ENCODE measurements around the gene ATG9B.
"Not testable (repeated sequence)": the region's sequence is repeated elsewhere in the genome, so short reads cannot be mapped to it uniquely, and the experiment has no call there.

ATG9B gene

DNA sequence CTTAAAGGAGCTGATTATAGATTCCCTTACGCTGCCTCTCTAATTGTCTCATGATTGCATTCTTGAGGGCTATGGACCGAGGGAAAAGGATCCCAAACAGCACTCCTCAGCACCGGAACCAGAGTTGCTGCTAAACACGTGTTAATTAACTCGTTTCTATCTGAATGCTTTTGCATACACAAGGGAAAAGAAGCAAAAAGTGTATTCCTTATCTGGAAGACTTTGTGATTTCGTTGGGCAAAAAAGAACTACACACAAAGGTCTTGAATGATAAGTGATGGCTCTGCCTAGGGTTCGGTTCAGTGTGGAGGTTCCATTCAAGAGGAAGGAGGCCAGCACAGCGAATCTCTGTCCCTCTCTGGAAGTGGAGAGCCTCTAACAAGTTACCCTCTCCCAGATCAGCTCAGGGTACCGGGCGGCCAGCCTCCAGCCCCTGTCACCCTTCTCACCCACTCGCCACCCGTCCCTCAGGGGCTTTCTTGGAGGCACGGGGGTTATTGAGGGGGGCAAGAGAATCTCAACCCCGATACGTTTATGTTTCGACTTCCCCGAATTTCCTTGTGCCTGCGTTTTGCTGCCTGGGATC, 34.6 kb upstream of the ATG9B start:
- DNase-seq = peak in 1 of 2 donors; percentile 36

DNA sequence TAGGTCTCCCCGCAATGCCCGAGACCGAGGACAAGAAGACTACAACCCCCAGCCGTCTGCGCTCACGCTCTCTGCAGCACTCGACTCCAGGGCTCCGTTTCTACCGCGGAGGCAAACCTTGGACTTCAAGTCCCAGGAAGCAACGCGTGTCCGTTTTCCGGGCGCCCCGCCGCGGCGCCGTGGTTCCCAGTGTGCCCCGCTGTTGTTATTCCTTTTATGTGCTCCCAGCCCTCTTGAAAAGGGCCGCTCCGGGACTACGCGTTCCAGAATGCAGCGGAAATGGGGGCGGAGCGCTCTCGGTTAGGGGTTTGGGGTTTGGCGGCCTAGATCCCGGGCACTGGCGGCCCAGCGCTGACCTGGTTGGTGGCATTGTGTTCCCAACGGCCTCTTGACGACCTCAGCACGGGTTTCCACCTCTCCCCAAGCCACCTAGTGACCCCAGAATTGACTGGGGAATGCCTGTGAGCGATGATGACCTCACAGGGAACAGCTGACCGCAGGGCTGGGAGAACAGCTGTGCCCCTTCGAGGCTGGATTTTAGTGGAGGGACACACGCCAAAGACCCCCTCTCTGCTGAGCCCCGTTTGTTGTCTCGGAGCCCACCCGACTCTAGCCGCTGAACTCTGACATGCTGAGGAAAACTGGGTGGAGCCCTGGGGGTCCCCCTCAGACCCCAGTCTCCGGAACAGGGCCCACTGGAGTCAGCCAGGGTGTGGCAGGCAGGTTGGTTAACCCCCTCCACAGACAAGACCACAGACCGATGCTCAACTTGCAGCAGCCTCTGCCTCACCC, 33.9 kb upstream of the ATG9B start:
- DNase-seq = peak; percentile 98 to 99

DNA sequence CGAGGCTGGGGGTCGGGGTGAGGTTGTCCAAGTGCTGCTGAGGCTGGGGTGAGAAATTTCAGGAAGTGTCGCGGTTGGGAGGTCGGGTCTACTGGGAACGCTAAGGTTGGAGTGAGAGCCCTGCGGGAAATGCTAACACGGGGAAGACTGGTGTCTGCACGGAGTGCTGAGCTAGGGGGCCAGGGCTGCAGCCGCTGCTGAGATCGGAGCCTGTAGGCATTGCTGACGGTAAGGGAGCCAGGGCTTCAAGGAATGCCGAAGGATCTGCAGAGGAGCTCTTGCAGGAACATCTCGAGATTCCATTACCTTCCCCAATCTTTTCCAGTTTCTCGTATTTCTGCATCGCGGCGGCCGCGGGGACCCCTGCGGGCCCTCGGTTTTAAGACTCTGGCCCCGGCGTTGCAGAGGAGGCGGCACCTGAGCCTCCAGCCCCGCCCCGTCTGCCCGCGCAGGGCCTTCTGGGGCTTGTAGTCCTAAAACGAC, 33.3 kb upstream of the ATG9B start, which contains the start of gene CDK5:
CDK5 (minus strand) TSS at position 392 of the 483 bp plus-strand sequence; CDS start at position 343, 49 bp downstream.
- DNase-seq = no peak

DNA sequence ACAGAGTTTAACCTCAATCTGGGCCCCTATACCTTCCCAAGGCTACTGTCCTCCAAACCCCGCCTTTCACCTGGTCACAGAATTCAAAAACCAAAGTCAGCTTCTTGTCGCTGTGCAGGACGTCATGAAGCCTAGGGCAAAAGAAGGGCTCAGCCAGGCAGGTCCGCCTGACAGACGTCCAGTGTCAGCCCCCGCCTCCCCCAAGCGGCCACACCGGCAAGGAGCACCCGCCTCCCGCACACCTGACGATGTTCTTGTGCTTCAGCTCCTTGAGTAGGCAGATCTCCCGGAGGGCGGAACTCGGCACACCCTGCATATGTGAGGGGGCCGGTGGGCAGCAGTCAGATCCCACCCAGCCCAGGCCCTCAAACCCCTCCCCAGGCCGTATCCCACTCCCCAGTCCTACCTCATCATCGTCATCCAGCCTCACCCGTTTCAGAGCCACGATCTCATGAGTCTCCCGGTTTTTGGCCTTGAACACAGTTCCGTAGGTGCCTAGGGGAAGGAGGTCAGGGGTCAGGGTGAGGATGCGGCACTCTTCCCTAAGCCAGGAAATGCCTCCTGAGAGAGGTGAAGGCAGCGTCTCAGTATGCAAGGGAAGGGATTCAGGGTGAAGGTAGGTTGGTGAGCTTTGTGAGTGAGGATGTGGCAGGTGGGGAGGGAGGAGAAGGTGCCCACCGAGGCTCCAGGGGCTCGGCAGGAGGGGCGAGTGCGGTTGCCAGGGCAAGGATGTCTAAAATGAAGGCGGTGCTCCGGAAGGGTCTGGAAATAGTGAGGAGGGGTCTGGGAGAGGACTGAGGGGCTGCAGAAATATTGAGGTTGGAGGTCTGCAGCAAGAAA, 32.6 kb upstream of the ATG9B start:
- DNase-seq = no peak

DNA sequence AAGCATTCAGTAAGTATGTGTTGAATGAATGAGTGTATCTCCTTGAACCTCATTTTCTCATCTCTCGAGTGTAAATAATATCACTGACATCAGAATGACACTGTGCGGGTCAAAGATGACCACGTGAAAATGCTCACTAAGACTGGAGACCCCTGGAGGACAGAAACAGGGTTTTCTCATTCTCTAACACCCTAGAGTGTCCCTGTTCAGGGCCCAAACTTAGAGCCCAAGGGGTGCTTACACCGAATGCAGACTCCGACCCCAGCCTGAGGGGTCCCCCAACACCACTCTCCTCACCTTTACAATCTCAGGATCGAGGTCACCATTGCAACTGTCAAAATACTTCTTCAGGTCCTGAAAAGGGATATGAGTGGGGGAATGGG, 32.0 kb upstream of the ATG9B start:
- DNase-seq = no peak

DNA sequence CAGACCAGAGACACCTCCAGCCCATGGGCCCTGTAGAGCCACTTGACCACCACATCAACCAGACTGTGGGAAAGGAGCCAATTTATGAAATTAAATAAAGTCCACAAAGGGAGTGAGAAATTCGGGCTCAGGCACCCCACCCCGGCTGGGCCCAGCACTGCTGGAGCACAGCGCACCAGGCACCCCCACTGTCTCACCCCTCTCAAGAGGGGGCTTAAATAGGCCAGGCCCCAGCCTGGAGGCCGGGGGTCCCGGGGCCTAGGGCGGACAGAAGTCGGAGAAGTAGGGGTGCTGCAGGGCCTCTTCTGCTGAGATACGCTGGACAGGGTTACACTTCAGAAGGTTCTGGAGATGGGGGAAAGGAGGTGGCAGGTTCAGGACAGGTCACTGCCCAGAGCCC, 29.5 kb upstream of the ATG9B start:
- DNase-seq = no peak

DNA sequence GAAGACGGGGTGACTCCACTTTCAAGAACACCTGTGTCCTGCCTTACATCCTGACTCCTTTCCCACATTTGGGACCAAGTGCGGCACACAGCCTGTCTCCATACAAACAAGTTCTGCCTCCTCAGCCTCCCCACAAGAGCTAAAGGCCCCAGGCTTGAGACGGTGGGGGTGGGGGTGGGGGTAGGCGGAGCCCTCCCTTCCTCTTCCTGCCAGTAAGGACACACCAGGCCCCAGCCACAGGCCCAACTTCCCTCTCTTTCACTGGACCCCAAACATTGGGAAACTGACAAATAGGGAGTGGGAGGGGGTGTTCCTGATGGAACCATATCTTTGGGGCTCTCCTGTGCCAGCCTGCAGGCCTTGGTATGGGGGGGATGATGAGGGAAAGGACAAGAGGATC, 28.8 kb upstream of the ATG9B start:
- DNase-seq = no peak

- DNase-seq = peak; percentile 38 to 63
Observed at GRCh38 chr7:151051108-151051507, 26.8 kb upstream of the ATG9B start.

DNA sequence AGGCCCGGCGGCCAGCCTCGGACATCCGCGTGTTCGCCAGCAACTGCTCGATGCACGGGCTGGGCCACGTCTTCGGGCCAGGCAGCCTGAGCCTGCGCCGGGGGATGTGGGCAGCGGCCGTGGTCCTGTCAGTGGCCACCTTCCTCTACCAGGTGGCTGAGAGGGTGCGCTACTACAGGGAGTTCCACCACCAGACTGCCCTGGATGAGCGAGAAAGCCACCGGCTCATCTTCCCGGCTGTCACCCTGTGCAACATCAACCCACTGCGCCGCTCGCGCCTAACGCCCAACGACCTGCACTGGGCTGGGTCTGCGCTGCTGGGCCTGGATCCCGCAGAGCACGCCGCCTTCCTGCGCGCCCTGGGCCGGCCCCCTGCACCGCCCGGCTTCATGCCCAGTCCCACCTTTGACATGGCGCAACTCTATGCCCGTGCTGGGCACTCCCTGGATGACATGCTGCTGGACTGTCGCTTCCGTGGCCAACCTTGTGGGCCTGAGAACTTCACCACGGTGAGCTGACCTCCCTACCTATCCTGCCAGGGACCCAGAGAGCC, 24.7 kb upstream of the ATG9B start:
- no peak for DNase-seq

- DNase-seq = no peak
Observed at GRCh38 chr7:151047976-151048815, 23.9 kb upstream of the ATG9B start, which contains the start of gene ASIC3. TSS of gene ASIC3 (plus strand) at chr7:151048531. CDS start at chr7:151048886, 355 bp downstream.

DNA sequence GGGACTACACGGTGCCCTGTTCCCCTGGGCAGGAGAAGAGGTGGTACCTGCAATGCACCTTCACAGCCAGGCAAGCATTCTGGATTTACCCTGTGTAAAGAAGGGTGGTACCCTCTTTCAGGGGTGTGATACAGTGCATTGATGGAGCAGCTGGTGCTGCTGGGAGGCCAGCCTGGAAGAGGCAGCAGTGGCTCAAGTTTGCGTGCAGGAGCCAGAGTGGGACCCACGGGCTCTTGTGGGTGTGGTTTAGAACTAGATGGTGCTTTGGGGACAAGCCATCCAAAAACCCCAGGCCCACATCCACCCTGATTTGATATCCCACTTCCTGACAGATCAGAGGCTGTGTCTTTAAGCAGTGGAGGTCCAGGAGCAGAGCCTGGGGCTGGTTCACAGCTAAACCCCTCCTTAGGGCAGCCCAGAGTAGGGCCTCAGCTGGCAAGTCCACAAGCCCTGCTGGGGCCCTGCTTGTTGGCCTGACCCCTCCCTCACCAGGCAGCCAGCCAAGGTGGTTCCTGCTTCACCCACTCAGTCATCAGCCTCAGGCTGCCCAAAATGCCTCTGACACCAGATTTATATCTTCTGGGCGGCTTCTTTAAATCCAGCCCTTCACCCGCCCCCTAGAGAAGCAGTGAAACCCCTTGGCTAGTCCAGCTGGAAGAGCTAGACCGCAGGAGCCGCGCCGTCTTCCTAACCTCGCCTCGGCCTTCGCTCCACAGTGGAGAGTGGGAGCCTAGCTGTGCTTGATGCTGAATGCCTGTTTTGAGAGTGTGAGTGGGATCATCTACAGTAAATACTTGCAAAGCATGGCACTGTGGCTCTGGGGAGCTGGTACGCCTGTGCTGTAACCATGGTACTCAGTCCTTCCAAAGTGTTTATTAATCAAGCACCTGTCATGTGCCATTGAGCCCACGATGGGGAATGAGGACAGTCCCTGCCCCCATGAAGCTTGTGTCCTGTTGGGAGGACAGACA, 22.6 kb upstream of the ATG9B start:
- no peak for DNase-seq

DNA sequence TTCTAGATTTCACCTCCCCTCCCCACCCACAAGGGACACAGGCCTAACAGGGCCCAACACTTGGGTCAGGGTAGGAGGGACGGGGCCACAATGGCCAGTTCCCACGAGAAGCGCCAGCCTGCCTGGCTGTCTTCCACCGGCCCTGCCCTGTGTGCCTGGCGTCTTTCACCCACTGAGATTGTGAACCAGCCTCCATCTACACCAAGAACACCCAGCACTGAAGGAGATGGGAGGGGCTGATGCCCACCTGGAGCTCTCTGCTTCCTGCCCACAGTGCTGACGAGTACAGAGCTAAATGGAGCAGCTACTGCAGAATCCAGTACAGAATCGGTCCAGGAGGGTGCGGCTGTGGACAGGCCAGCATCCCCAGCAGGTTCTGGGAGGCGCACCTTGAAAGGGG, 21.7 kb upstream of the ATG9B start:
- no peak for DNase-seq

DNA sequence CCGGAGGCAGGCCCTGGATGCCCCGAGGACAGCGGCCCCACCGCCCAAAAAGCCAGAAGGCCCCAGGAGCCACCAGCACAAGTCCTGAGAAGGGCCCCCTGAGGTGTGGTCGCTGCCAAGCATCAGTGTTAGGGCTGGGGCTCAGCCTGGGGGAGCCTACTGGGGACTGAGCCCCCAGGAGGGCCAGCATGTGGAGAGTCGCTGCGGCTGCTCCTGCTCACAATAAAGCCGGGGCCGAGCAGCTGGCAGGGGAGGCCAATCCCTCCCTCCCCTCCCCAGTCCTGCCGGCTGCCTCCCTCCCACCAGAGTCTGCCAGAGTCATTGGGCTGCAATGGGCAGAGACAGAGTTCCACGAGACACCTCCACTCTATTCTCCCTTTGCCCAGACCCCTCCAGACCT, 21.0 kb upstream of the ATG9B start:
- no peak for DNase-seq

GRCh38 chr7:151043959-151044358, 19.7 kb upstream of the ATG9B start:
- no peak for DNase-seq

DNA sequence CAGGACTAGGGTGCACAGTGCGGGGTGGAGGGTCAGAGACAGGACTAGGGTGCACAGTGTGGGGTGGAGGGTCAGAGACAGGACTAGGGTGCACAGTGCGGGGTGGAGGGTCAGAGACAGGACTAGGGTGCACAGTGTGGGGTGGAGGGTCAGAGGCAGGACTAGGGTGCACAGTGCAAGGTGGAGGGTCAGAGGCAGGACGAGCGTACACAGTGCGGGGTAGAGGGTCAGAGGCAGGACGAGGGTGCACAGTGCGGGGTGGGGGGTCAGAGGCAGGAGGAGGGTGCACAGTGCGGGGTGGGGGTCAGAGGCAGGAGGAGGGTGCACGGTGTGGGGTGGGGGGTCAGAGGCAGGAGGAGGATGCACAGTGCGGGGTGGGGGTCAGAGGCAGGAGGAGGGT, 19.2 kb upstream of the ATG9B start:
- DNase-seq = not testable (repeated sequence)

- DNase-seq = no peak
Observed at GRCh38 chr7:151040616-151041375, 16.5 kb upstream of the ATG9B start.

- no peak for DNase-seq
Observed at GRCh38 chr7:151039850-151040548, 15.7 kb upstream of the ATG9B start.

- peak; percentile 31 to 56 for DNase-seq
Observed at GRCh38 chr7:151038951-151039849, 14.9 kb upstream of the ATG9B start.
